ENCODE measurements around the gene NCK1. TPM values are rescaled to one million over a fixed set of nuclear protein-coding genes. Genes with fewer than 3 reads are reported as not detected.
A peak's percentile ranks its signal among the peaks of the same experiment; 100 is the strongest.
"Not testable (repeated sequence)": the region's sequence is repeated elsewhere in the genome, so short reads cannot be mapped to it uniquely, and the experiment has no call there.

NCK1 gene
- total RNA-seq, 1 donor from 2014 or later = 108 TPM

DNA sequence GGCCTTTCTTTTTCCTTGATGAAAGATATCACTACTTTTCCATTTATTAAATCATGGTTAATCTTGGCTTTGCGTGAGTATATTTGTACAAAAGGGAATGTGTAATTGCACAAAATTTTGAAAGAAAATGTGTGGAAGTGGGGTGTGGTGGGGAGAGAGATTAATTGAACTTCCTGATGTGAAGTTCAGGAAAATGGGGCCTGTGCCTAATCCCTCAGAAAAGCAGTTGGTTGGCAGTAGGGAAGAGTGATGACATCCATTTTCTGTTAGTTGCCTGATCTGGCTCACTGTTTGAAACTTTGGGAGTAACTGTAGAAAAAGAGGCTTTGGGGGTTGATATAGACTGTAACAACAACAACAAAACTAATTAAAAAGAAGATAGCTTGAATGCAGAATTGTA, 85.0 kb downstream of the NCK1 start:
- peak in 1 of 2 donors; percentile 33 for DNase-seq (ENCODE audit: low read depth in 2 of 2)

- DNase-seq (ENCODE audit: low read depth in 2 of 2) = no peak
Measured at GRCh38 chr3:136947477-136947876, 85.5 kb downstream of the NCK1 start.

DNA sequence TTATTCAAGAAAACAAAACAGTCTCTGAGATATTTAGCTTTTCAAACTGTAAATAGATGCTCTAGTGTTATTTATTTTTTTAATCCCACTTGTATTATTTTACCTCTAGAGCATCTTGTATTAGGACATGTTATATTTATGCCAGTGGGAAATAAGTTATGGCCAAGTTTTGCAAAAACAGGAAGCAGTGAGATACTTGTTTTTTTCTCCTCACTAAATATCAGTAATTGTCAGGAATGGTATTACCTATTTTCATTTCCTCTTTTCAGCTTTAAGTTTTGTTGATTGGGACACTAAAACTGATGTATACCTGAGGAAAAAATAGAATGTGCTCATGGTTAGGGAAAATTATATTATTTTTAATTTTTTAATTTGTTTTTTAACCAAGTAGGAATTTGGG, 87.1 kb downstream of the NCK1 start:
- DNase-seq (ENCODE audit: low read depth in 2 of 2) = peak; percentile 27 to 41

DNA sequence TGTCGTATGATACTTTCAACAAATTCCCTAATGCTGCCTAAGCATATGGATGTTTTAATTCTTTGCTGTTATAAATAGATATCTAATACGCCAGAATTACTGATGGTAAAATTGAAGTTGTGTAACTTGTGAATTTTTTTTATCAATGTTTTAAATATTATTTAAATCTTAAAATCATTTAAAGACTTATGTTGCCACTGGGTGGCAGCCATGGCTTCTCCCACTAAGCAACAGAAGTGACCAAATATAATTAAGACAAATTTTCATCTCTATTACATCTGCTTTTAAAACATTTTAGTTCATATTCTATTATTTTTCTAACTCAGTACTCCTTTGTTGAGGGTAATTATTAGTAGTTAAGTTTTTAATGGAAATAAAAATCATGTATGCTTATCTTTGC, 87.7 kb downstream of the NCK1 start:
- DNase-seq (ENCODE audit: low read depth in 2 of 2) = peak; percentile 39 to 59

GRCh38 chr3:136950623-136951022, 88.6 kb downstream of the NCK1 start:
- DNase-seq (ENCODE audit: low read depth in 2 of 2) = no peak

DNA sequence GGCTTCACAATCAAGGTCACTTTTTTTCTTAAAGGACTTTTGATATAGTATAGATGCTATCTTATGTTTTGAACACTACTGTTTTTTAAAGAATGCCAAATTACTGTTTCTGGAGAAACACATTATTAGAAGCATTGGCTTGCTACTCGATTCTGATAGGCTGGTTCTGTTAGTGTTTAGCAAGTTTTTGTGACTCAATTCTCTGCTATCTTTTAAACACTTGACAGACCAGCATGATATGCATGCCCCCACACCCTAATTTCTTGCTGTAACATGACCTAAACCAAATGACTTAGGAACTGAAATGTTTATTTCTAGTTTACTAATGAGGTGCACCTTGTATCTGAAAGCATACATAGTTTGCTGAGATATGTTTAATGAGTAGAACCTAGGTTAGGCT, 90.3 kb downstream of the NCK1 start:
- no peak for DNase-seq (ENCODE audit: low read depth in 2 of 2)

- DNase-seq (ENCODE audit: low read depth in 2 of 2) = no peak
Measured at GRCh38 chr3:136954251-136954650, 92.2 kb downstream of the NCK1 start.

GRCh38 chr3:136954980-136955780, 93.2 kb downstream of the NCK1 start:
- no peak for DNase-seq (ENCODE audit: low read depth in 2 of 2)

DNA sequence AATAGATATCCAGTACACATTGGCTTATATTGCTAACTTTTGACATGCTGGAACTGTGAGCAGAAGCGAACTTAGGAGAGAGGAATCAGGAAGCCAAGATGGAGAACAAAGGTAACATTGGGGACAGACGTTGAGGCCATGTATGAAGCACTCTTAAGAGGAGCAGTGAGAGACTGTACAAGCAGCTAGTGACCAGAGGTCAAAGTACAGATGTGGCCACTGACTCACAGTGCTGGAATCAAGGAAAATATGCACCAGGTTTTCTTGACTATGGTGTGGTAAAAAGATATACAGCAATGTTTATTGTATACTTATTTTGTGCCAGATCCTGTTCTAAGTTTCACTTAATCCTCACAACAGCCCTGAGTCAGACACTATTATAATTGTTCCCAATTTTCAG, 93.8 kb downstream of the NCK1 start:
- peak in 1 of 2 donors; percentile 78 for DNase-seq (ENCODE audit: low read depth in 2 of 2)

GRCh38 chr3:136956971-136957370, 95.0 kb downstream of the NCK1 start:
- DNase-seq (ENCODE audit: low read depth in 2 of 2) = no peak

GRCh38 chr3:136957751-136958288, 95.8 kb downstream of the NCK1 start, which contains the start of gene IL20RB:
Gene IL20RB (plus strand): TSS chr3:136957983. CDS start chr3:136958114, 131 bp downstream.
- no peak for DNase-seq (ENCODE audit: low read depth in 2 of 2)

GRCh38 chr3:136958939-136959338, 96.9 kb downstream of the NCK1 start:
- no peak for DNase-seq (ENCODE audit: low read depth in 2 of 2)

DNA sequence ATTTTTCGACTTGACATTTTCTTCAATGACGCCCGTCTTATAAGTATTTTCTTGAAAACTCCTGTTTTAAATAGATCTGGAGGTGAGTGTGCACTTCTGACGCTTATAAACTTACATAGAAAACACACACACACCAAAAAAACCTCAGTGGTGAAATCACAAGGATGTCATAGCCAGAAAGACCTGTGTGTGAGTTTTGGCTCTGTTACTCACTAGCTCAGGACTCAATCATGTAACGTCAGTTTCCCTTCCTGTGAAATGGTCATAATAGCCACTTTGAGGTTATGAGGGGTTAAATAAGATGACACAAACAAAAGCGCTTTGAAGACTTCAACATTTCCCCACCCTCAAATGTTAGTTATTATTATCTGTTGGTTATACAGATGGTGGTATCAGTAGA, 97.6 kb downstream of the NCK1 start:
- DNase-seq (ENCODE audit: low read depth in 2 of 2) = no peak

DNA sequence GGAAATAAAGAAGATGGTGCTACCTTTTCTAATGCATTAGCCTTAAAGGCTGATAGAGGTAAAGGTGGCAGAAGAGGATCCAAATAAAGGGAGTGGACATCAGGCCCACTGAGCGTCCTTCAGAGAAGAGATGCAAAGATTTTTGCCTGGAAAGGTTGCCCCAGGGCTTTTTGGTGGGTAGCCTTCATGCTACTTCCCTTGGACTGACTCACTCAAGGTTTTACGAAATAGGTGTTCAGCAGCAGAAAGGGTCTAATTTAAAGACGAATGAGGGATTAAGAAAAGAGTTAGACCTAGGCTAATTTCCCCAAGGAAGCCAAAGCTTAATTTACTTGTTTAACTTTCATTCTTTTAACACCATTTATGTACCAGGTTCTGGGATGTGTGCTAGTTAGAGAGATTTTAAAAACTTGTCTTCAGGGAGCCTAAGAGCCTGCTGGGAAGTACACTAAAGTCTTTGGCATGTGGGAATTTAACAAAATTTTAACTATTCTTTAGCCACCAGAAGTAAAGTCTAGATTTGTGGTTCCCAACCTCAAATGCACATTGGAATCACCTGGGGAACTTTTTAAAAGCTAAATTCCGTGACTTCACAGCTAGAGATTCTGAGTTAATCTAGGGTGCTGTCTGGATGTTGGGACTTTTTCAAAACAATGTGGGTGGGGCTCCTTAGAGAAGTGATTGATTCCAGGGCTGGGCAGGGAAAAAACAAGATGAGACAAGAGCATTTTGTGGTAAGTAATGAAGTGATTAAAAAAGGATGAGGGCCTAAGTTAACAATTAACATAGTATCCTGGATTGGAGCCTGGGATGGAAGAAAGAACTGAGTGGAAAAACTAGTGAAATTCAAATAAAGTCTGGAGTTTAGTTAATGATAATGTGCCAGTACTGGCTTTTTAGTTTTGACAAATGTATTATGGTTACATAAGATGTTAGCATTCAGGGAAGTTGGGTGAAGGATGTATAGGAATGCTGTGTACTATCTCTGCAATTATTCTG, 99.1 kb downstream of the NCK1 start:
- DNase-seq (ENCODE audit: low read depth in 2 of 2) = no peak

- DNase-seq (ENCODE audit: low read depth in 2 of 2) = peak in 1 of 2 donors; percentile 67
Measured at GRCh38 chr3:136962927-136963326, 100.9 kb downstream of the NCK1 start.

DNA sequence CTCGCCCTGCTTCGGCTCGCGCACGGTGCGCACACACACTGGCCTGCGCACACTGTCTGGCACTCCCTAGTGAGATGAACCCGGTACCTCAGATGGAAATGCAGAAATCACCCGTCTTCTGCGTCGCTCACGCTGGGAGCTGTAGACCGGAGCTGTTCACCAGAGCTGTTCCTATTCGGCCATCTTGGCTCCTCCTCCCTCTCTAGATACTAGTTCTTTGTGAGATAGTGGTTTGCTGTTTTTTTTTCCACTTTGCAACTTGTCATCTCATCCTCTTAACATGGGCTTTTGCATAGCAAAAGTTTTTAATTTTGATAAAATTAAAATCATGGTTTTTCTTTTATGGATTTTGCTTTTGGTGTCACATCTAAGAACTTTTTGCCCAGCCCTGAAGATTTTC, 107.5 kb downstream of the NCK1 start:
- not testable (repeated sequence) for DNase-seq (ENCODE audit: low read depth in 2 of 2)

- DNase-seq (ENCODE audit: low read depth in 2 of 2) = no peak
Measured at GRCh38 chr3:136973352-136973751, 111.3 kb downstream of the NCK1 start.

- DNase-seq (ENCODE audit: low read depth in 2 of 2) = no peak
Measured at GRCh38 chr3:136974670-136975069, 112.7 kb downstream of the NCK1 start.

DNA sequence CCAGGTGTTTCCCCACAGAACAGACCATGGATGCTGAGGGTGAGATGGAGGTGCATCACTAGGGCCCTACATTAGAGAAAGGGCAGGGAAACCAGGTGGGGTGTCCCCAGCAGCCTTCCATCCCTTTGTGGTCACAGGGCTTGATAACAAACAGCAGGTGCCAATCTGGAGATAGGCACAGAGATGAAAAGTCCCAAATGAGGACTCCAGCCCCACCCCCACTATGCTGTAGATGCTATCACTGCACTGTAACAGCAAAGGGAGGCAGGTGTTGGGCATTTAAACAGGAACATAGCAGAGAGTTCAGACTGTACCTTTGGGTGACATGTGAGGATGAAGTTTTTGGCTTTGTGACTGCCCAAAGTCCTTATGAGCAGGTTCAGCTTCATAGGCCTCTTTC, 117.2 kb downstream of the NCK1 start:
- no peak for DNase-seq (ENCODE audit: low read depth in 2 of 2)

DNA sequence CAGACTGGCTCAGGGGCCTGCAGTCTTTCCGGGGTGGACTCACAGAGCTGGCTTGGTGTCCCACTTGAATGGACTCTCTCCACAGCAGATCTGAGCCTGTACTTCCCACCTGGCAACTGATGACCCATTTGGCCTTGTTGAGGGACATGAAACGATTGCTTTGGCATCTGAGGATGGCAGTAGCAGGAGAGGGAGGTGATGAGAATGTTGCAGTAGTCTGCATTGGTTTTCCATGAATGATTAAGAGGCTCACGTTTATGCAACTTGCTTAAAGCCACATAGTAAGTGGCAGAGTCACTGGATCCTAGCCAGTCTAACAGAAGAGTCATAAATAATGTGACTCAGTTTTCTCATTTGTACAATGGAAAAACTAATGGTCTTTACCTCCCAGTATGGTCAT, 117.7 kb downstream of the NCK1 start:
- DNase-seq (ENCODE audit: low read depth in 2 of 2) = no peak

GRCh38 chr3:136982033-136982432, 120.0 kb downstream of the NCK1 start:
- DNase-seq (ENCODE audit: low read depth in 2 of 2) = no peak

- no peak for DNase-seq (ENCODE audit: low read depth in 2 of 2)
Measured at GRCh38 chr3:136982520-136983138, 120.6 kb downstream of the NCK1 start.
